Activated CD4-positive, alpha-beta T cell treated with anti-CD3 and anti-CD28 coated beads, Interleukin-2, amount 50 U/mL, for 16 hours (primary cell): ENCODE data around the gene LRRC10B.
"Not testable (repeated sequence)": the region's sequence is repeated elsewhere in the genome, so short reads cannot be mapped to it uniquely, and the experiment has no call there.

Experiments
- DNase-seq: peaks from one replicate; pipeline ENCODE4 v3.0.0-alpha.2; 2020

LRRC10B gene

GRCh38 chr11:61507962-61508861 lies at the start of gene LRRC10B:
TSS of gene LRRC10B (plus strand) at chr11:61508749. CDS start at chr11:61508999, 250 bp downstream.
- DNase-seq, result peak; percentile 33

- no peak for DNase-seq
Observed at GRCh38 chr11:61460474-61460881, 48.1 kb upstream of the LRRC10B start.

GRCh38 chr11:61460986-61461385 lies 47.6 kb upstream of the LRRC10B start:
- DNase-seq, result no peak

- DNase-seq, result not testable (repeated sequence)
Observed at GRCh38 chr11:61467602-61468001, 40.9 kb upstream of the LRRC10B start.

GRCh38 chr11:61468002-61468401 lies 40.5 kb upstream of the LRRC10B start:
- no peak for DNase-seq

- no peak for DNase-seq
Observed at GRCh38 chr11:61472282-61472681, 36.3 kb upstream of the LRRC10B start.

GRCh38 chr11:61472868-61473267 lies 35.7 kb upstream of the LRRC10B start:
- DNase-seq, result no peak

GRCh38 chr11:61473370-61474012 lies 35.1 kb upstream of the LRRC10B start:
- no peak for DNase-seq

- no peak for DNase-seq
Observed at GRCh38 chr11:61474013-61474643, 34.4 kb upstream of the LRRC10B start.

GRCh38 chr11:61475433-61475832 lies 33.1 kb upstream of the LRRC10B start:
- no peak for DNase-seq

- DNase-seq, result no peak
Observed at GRCh38 chr11:61476371-61476770, 32.2 kb upstream of the LRRC10B start.

- DNase-seq, result no peak
Observed at GRCh38 chr11:61477126-61477525, 31.4 kb upstream of the LRRC10B start.

GRCh38 chr11:61477727-61478148 lies 30.8 kb upstream of the LRRC10B start:
- peak; percentile 39 for DNase-seq

GRCh38 chr11:61479360-61480058 lies 29.0 kb upstream of the LRRC10B start:
- DNase-seq, result not testable (repeated sequence)

- DNase-seq, result no peak
Observed at GRCh38 chr11:61480261-61480993, 28.1 kb upstream of the LRRC10B start.

- DNase-seq, result peak; percentile 6
Observed at GRCh38 chr11:61480994-61481335, 27.6 kb upstream of the LRRC10B start.

GRCh38 chr11:61481806-61482205 lies 26.7 kb upstream of the LRRC10B start:
- DNase-seq, result no peak

GRCh38 chr11:61482513-61482912 lies 26.0 kb upstream of the LRRC10B start:
- peak; percentile 29 for DNase-seq

GRCh38 chr11:61484541-61484940 lies 24.0 kb upstream of the LRRC10B start:
- no peak for DNase-seq

- DNase-seq, result no peak
Observed at GRCh38 chr11:61485080-61485479, 23.5 kb upstream of the LRRC10B start.

GRCh38 chr11:61486011-61486620 lies 22.4 kb upstream of the LRRC10B start:
- DNase-seq, result no peak

- no peak for DNase-seq
Observed at GRCh38 chr11:61486779-61487178, 21.8 kb upstream of the LRRC10B start.
